ENCODE measurements around the gene FEM1B.
A peak's percentile ranks its signal among the peaks of the same experiment; 100 is the strongest.
"Not testable (repeated sequence)": the region's sequence is repeated elsewhere in the genome, so short reads cannot be mapped to it uniquely, and the experiment has no call there.

The FEM1B gene

DNA sequence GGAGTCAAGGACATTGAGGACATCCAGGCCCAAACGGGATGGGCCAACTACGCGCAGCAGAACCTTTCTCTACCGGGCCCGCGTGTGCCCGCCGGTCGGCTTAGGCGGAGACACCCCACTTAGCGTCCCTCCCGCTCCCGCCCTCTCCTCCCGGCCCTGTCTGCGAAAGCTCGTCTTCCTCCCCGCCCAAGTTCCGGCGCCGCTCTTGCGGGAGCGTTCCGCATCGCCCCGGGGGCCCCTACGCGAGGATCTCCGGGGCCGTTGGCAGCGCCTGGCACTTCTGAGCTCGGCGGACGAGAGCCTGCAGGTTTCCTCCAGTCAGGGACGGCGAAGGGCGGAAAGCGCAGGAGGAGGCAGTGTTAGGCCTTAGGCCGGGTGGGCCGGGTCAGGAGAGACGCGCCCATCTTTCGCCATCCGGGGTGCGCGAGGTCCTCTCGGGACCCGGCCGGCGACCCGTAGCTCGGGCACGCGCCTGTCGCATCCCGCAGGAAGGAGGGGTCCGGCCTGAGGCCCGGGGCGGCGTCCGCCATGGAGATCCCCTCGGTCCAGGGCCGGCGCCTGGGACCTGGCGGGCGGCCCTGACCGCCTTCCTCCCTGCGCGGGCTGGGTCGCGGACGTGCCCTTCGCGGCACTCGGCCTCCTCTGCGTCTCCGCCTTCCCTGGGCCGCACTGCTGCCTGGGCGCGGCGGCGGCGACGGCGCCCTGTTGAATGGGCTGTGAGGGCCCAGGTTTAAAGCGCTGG lies at the start of gene FEM1B:
FEM1B (plus strand) TSS at position 143 of the 742 bp plus-strand sequence. CDS start 673 bp downstream, outside the sequence.
- peak; percentile 95 for DNase-seq (ENCODE audit: low read depth)

DNA sequence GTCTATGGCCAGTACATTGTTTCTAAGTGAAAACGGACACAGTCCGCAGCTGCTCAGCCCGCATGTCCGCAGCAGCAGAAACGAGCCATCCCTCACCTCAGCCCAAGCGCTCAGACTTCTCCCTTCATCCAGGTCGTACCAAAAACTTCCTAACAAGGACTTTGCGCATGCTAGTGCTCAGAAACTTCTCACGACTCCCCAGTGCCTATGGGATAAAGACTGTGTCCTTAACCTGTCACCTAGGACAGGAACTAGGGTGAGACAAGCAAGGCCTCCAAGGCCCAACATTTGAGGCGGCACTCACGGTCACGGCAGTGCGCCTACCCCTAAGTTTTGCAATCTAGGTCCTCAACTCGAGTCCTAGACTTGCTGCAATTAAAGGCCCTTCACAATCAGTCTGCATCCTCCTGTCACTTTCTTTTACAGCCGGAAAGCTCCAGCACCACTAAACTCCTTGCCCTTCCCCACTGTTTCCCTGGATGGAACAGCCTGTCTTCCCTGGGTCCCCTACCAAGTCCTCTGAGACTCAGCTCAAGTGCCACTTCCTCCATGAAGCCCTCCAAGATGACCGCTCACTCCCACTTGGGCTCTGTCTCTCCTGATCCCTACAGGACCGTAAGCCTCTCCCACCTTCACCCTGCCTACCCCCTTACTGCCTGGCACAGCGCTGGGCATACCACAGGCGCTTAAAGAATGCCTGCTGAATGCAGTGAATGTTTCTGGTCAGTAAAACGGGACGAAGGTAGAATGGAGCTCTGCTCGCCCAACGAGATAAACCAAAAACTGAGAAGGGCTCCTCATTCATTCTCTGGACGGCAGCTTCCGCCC lies 49.2 kb upstream of the FEM1B start:
- peak; percentile 10 for DNase-seq (ENCODE audit: low read depth)

DNA sequence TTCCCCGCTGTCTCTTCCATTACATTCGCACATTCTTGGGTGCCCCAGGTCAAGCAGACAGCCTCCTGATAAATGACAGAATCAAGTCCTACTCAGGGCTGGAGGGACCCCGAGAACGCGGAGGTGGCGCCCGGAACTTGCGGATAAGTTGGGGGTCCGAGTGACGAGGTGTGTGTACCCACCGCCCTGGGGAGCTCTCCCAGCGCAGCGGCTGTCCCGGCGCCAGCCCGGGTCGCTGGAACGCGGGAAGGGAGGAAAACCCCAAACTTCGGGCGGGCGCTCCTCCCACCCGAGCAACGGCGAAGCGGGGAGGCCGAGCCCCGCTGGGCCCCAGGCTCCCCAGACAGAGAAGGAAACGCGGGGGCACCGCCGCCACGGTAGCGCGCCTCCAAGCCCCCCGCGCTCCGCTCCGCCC lies 48.6 kb upstream of the FEM1B start:
- peak; percentile 11 for DNase-seq (ENCODE audit: low read depth)

DNA sequence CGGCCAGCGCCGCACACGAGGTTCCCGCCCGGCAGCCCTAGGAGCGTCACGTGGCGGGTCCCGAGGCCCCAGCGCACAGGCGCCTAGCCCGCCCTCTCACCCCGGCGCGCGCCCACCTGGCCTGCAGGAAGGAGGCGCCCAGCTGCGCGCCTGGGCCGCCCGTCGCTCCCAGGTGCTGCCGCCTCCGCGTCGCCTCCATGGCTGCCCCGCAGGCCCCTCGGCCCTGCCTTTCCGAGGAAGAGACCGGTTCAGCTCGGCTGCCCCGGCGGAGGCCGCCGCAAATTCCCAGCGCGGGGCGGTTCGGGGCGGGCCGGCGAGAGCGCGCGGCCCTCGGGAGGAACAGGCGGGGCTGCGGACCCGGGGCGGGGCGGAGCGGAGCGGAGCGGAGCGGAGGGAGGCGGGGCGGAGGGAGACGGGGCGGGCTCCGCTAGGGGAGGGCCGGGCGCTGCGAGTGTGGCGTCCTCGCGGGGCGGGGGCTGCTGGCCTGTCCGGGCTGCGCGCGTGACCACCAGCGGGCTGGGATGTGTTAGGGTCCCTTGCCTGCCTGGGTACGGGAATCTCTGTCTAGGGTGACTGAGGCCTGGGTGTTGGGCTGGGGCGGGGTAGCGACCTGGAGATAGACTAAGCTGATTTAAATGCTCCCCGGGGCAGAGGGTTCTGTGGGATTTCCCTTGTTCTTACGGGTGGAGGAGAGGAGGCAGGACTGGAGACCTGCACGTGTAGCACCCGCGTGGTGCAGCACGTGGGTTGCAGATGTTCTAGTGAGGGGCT lies 48.0 kb upstream of the FEM1B start, which contains the start of gene CLN6:
CLN6 (minus strand) TSS at position 343 of the 771 bp plus-strand sequence; CDS start at position 199, 144 bp downstream.
- DNase-seq (ENCODE audit: low read depth), result peak; percentile 83

DNA sequence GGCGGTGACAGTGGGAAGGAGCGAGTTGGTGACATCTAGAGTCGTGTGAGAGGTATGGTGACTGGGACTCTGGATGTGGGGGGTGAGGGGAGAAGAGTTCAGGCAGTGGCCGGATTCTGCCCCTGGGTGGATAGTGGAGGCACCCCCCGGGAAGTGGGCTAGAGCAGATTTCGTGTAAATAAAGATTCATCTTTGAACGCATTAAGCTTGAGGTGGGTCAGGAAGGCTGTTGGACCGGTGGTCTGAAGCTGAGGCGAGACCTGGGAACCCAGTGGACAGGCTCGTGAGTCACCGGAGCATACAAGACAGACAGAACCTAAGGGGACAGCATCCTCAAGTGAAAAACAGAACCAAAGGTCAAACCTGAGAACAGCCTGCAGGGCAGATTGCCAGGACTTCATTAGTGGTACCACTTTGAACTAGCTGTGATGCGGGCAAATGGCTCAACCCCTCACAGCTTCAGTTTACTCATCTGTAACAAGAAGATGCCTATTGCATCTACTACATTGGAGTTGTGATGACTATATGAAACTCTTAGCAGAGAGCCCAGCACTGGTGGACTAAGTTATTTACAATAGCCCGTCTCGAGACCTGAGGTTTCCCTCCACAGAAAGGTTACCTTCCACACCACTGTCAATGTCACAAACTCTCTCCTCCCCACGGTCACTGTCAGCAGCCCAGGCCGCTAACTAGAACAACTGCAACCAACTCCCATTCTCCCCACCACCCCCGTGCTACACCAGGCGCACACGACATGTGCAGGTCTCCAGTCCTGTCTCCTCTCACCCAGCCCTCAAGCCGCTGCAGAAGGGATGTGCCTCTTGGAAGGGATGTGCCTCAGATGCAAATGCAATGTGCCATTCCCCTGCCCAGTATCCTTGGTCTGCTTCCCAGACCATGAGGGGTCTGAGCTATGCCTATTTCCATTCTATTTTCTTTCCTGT lies 47.1 kb upstream of the FEM1B start:
- peak; percentile 7 for DNase-seq (ENCODE audit: low read depth)

DNA sequence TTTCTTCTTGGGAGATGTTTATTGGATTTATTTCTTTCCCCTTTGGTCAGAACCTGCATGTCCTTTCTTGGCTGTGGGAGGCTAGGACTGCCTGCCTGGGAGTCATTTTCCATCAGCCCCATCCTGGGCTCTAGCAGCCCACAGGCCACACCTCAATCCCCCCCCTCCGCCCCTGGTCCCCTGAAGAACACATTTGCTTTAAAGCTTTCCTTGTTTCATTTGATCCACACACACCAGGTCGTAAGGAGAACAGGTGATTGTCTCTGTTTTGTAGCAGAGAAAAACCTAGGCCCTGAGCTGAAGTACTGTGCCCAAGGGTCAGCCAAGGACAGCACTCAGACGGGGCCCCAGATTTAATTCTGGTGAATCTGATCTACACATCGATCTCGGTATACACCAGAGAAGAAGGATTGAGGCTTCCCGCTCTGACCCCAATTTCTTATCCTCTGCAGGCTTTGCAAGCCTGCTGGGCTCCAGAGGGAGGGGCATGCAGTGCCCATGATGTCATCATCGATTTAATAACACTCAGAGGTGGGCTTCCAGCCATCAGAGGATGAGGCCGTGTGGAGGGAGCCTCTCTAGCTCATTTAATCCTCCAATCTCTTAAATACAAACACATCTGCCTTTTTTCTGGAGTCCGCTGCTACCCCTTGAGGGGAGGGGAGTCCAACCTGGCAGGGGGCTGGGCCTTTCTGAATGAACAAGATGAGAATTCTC lies 46.3 kb upstream of the FEM1B start:
- DNase-seq (ENCODE audit: low read depth), result no peak

DNA sequence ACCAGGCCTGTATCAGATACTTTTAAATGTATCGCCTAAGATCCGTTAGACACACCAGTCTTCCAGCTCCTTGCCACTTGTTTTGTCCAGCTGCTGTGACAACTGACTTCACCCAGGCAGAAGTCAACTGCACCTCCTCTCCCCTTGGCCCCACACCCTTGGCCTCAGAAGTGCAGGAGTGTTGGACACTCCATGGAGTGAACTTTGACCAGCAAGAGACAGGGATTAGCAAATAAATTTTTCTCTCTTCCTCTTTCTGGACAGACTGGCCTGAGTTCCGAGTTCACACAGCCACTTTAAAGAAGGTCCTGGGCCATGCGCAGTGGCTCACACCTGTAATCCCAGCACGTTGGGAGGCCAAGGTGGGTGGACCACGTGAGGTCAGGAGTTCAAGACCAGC lies 45.1 kb upstream of the FEM1B start:
- no peak for DNase-seq (ENCODE audit: low read depth)

DNA sequence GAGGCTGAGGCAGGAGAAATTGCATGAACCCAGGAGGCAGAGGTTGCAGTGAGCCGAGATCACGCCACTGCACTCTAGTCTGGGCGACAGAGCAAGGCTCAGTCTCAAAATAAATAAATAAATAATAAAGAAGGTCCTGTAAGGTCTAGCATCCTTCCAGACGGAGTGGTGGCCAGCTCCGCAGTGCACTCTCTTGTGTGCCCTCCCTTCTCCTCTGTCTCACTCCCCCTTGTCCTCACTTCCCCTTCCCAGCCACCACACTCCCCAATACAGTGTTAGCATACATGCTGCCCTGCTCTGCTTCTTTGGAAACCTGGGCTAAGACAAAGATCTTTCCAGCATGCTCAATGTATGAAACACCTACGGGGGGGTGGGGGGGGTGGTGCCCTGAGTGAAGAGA lies 44.6 kb upstream of the FEM1B start:
- DNase-seq (ENCODE audit: low read depth), result no peak

DNA sequence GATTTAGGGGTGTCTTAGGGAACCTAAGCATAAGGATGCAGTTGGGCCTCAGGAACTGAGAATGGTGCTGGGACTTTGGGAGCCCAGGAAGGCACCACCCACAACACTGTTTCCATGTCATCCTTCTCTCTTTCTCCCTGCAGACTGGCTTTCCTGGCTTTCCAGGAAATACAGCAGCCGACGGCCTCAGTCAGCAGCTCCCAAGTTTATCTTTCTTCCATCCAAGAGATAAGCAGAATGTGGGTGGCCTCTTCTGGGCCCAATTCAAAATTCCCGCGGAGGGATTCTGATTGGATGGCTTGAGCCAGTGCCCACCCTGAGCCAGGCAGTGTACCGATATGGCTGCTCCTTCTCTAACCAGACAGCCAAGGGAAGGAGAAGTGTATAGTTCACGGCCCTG lies 43.5 kb upstream of the FEM1B start:
- no peak for DNase-seq (ENCODE audit: low read depth)

DNA sequence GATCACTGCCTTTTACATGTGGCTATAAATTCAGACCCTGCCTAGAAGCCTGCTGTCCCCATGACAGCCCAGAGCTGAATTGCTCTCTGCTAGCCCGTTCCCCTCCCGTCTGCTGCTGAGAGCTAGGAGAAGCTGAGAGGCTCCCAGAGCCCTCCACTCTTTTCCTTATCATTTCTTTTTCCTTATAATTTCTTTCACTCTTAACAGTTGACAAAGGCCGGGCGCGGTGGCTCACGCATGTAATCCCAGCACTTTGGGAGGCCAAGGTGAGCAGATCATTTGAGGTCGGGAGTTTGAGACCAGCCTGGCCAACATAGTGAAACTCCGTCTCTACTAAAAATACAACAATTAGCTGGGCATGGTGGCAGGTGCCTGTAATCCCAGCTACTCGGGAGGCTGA lies 43.0 kb upstream of the FEM1B start:
- not testable (repeated sequence) for DNase-seq (ENCODE audit: low read depth)

DNA sequence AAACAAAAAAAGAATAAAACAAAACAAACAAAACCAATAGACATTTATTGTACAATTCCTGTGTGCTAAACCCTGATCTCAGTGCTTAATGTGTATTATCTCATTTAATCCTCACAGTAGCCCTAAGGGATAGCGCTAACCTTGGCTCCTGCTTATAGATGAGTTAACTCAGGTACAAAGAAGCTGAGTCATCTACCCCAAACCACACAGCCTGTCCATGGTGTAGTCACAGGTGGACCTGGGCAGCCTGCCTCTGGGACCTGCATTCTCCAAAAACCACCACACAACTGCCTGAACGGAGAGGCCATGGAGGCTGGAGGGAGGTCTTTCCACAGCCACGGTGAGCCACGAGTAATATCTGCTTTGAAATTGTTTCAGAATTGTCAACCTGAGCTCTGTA lies 42.5 kb upstream of the FEM1B start:
- no peak for DNase-seq (ENCODE audit: low read depth)

DNA sequence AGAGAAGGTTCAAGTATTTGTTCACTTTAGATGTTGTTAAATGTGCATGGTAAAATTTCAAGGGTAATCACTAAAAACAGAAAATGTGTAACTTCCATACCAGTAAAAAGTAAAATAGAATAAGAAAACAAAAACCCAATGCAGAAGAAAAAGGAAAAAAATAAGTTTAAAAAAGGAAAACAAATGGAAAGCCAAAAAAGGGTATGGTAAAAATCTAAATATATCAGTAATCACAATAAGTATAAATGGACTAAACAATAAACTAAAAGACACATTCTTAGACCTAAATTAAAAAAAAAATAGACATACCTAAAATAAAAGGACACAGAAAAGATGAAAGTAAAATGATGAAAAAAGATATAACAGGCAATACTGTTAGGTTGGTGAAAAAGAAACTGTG lies 38.5 kb upstream of the FEM1B start:
- DNase-seq (ENCODE audit: low read depth), result no peak

DNA sequence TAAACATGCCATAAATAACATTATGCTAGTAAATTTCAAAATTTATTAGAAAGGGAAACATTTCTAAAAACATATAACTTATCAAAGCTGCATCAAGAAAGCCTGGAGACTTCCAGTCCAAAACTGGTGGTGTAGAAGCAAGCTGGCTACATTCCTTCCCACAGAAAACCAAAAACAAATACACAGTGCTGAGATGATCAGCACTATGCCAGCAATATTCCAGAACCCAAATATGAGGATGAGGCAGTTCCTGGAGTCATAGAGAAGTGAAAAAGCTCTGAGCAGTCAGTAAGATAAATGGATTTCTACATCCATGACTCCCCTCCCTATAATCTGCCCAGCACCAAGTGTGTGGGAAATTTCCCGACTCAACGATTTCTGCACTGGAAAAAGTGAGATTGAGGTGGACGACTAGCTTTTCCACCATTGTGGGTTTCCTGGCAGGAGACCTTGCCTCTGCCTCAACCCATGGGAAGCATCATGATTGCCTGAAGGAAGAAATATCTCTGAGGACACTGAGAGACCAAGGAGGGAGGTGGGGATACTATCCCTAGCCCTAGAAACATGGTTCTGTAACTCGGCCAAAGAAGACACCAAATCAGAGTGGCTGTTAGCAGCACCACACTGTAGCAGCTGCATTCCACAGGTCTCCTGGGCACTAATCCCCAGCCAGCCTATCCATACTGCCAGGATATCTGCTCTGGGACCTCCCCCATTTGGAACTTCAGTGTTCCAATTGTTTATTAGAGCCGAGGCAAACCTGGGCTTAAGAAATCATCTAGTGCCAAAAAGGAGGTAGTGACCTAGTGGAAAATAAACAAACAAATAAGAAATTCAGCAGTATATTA lies 36.2 kb upstream of the FEM1B start:
- DNase-seq (ENCODE audit: low read depth), result no peak

DNA sequence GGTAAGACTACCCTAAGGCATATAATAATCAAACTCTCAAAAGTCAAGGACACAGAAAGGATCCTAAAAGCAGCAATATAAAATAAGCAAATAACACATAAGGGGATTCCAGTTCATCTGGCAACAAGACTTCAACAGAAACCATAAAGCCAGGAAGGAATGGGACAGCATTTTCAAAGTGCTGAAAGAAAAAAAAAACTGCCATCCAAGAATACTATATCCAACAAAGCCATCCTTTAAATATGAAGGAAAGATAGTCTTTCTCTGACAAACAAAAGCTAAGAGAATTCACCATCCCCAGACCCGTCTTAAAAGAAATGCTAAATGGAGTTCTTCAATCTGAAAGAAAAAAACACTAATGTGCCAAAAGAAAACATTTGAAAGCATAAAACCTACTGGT lies 33.3 kb upstream of the FEM1B start:
- no peak for DNase-seq (ENCODE audit: low read depth)

DNA sequence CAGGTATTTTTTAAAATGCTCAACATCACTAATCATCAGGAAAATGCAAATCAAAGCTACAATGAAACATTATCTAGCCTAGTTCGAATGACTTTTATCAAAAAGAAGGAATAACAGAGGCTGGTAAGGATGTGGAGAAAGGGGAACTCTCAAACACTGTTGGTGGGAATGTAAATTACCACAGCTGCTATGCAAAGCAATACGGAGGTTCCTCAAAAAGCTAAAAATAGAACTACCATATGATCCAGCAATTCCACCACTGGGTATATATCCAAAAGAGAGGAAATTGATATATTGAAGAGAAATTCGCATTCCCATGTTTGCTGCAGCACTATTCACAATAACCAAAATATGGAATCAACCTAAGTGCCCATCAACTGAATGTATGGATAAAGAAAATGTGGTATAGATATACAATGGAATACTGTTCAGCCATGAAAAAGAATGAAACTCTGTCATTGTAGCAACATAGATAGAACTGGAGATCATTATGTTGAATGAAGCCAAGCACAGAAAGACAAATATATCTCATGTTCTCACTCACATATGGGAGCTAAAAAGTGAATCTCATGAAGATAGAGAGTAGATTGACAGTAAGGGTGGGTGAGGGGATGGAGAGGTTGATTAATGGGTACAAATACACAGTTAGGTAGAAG lies 28.4 kb upstream of the FEM1B start:
- DNase-seq (ENCODE audit: low read depth), result no peak

DNA sequence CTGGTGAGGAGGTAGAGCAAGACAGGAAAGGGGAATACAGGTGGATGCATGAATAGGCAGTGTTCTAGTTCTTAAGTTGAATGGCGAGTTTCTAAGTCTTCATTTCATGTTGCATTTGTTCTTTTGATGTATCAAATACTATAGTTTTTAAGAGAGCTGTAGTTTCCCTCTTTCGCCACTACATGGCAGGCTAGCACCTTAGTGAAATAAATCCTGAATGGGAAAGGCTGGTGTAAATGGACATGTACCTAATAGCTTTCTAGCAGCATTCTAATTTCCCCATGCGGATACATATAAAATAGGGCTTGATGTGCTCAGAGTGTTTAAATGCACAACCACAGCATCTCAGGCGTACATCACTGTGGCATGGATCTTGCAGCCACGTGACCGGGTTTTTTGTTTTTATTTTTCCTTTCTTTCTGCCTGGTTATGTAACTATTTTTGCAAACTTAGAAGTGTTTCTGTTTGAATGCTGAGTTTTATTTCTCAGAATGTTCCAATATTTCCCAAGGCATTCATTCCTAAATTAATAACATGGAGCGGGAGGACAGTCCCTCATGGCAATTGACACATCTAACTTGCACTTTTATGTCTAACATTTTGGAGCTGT lies 24.5 kb upstream of the FEM1B start:
- DNase-seq (ENCODE audit: low read depth), result peak; percentile 80

DNA sequence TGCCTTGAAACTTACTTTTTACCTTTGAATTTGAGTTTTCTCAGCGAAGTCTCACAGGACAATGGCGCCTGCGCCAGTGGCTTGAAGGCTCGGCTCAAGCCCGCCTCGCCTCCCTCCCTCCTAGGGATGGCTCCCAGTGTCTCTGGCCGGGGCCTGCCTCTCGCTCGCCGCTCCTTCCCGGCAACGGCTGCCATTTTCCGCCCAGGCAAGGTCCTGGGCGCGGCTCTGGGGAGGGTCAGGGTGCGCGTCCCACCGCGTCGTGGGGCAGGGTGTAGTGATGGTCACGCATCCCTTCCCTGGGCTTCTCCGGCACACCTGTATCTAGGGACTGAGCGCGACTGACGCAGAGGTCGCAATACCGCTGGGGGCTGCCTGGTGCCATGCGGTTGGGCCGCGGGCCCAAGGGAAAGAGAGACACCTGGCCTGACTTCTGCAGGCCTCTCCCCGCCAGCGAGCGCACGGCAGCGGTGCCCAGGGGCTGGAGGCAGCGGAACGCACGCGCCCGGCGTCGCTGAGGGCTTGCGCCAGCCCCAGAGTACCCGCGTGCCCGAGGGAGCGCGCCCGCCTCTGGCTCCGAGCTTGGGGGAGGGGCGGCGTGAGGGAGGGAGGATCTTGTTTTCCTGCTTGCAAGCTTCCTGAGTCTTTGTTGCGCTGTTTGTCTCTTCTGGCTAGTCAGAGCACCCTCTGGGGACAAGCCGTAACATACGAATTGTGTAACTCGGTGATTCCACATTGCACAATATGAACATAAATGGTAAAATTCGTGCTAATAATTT lies 20.7 kb upstream of the FEM1B start:
- peak; percentile 89 for DNase-seq (ENCODE audit: low read depth)

DNA sequence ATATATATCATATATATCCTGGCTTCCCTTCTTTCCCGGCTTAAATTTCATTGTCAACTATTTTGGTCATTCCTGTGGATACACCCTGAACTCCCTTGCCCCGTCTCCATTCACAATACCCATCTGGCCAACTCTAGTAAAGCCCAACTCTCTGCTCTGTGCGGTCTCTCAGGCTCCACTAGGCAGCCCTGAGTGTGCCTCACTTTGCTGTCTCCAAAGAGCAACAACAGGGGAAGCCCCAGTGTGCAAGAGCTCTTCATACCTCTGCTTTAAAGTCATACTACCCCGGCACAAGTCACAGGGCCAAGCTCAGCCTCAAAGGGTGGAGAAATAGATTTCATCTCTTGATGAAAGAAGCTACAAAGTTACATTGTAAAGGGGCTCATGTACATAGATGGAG lies 18.9 kb upstream of the FEM1B start:
- DNase-seq (ENCODE audit: low read depth), result no peak
